NCI-H446 (cell line): ENCODE data around the gene DNAH3.
"Not testable (repeated sequence)": the region's sequence is repeated elsewhere in the genome, so short reads cannot be mapped to it uniquely, and the experiment has no call there.

Experiments
- DNase-seq, 2 experiments: peaks; one replicate each; lab custom pipeline; 2025; lab: John Stamatoyannopoulos, UW

Gene DNAH3

DNA sequence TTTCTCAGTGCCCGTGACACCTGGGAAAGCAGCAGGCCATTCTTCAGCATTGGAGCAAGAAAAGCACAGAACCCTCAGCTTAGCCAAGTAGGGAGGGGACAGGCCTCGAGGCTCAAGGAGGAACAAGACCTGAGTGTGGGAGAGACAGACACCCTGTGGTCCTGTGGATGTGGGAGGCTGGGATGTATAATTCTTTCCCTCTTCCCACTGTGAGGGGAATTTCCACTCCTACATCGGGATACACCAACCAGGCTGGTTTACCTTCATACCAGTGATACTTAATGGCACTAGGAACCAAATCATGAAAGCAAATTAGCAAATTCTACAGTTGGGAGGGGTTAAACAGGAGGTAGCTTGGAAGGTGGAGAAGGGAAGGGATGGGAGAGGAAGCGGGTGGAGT, 208.4 kb downstream of the DNAH3 start:
- DNase-seq = no peak

- DNase-seq = no peak
Observed at GRCh38 chr16:20941636-20941926, 209.1 kb downstream of the DNAH3 start.

DNA sequence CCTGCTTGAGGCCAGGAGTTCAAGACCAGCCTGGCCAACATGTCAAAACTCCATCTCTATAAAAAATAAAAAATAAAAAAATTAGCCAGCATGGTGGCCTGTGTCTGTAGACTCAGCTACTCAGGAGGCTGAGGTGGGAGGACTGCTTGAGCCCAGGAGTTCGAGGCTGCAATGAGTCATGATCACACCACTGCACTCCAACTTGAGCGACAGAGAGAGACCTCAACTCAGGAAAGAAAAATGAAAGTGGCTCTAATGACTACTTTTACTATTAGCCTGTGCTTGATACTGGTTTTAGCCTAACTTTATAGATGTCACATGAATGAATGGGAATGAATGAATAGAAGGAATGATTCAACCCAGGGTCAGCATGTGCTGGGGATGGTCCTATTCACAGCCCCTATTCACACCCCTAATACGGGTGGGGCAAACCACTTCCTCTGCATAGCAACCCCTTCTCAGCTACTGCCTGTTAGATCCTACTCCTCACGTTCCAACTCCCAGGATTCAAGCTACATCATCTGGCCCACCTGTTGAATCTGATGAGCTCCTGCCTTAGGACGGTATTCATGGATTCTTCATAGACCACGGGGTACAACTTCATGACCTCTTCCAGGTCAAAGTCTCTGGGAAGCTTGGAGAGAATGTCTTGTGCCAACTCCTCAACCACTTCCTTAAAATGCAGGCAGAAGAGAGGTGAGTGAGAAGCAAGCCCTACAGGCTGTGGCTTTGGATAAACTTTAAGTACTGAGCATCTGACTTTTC, 209.6 kb downstream of the DNAH3 start:
- no peak for DNase-seq

DNA sequence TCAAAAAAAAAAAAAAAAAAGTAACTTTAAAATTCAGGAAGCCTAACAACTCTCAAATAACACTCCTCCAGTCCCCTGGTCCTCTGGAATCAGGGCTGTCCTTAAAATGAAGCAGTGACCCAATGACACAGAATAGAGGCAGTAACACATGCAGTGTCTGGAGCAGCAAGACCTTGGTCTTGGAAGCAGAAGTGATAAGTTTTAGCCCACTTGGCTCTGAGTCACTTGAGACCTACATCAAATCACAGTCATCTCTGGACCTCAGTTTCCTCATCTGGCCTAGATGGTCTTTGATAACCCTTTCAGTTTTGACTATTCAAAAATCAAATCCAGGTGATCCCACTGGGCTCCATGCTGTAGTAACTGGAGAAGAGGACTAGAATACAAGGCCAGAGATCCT, 211.0 kb downstream of the DNAH3 start:
- DNase-seq = no peak

GRCh38 chr16:20938426-20938825, 212.2 kb downstream of the DNAH3 start:
- no peak for DNase-seq

- no peak for DNase-seq
Observed at GRCh38 chr16:20937736-20938135, 212.9 kb downstream of the DNAH3 start.

DNA sequence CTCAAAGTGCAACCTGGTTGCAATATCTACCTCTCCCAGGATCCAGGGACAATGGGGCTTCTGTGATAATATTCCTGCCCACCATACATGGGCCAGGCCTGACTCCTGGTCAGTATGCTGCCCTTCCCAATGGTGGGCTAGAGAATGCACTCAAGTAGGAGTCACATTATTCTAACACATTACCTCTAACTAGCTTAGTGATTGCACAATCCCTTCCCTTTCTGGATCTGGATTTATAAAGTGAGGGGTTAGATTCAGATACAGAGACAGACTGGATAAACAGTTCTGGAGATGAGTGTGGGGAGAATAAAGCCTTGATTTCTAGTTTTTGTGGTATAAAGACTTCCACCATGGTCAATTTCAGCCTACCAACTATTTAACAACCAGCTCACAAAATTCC, 217.1 kb downstream of the DNAH3 start:
- no peak for DNase-seq

GRCh38 chr16:20931066-20931600, 219.5 kb downstream of the DNAH3 start:
- no peak for DNase-seq

DNA sequence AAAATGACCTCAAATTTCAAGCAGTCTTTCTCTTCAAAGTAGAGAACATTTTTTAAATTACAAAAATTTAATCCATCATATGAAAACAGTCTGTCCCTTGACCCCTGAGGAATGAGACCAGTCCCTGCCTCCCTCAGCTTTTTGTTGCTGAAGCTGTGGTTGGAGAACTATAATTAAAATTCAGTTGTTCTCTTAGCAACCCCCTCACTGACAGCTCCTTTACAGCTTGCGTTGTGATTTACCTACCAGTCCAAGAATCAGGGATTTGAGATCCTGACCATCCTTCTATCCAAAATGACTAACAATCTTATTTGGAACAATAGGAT, 220.3 kb downstream of the DNAH3 start:
- DNase-seq = no peak

DNA sequence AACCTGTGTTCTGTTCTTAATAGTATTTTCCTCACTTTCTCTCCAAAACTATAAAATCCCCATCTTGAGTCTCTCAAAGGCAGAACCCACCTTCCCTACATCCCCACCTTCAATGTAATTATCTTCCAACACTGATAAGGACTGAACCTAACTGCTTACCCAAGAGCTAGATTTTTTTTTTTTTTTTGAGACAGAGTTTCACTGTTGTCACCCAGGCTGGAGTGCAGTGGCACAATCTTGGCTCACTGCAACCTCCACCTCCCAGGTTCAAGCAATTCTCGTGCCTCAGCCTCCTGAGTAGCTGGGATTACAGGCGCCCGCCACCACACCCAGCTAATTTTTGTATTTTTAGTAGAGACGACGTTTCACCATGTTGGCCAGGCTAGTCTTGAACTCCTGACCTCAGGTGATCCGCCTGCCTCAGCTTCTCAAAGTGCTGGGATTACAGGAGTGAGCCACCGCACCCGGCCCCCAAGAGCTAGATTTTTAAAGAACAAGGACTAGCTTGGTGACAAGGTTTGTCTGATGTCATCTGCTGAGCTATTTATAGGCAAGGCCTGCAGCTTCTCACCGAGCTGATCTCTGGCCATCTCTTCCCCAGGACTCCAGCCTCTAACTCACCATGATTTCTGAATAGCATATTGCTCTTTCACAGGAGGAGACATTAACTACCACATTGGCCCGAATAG, 220.8 kb downstream of the DNAH3 start:
- not testable (repeated sequence) for DNase-seq

DNA sequence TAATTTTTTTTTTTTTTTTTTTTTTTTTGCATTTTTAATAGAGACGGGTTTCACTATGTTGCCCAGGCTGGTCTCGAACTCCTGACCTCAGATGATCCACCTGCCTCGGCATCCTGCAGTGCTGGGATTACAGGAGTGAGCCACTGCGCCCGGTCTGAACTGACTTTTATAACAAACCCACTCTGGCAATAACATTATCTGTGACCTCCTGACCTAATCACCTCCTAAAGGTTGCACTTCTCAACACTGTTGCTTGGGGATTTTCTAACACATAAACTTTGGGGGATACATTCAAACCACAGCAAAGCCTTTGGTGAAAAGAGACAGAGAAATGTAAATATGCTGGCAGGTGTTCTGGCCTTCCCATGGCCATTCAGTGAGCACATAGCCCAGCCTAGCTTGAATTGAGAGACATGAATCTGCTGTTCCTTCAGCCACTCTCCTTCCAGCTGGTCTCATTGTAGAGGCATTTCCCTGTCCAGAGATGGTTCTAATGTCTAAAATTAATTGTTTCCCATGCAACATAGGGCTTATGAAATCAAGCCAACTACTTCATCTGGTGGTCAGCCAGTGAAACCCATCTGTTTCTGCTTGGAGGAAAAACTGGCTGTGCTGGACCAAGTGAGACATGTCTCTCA, 221.8 kb downstream of the DNAH3 start:
- no peak for DNase-seq

DNA sequence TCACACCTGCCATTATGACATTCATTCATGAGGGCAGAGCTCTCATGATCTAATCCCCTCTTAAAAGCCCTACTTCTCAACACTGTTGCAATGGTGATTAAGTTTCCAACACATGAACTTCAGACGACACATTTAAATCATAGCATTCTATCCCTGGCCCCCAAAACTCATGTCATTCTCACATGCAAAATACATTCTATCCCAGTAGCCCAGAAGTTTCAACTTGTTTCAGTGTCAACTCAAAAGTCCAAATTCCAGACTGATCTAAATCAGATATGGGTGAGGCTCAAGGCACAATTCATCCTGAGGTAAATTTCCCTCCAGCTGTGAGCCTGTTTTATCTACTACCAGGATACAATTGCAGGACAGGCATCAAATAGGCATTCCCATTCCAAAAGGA, 224.9 kb downstream of the DNAH3 start:
- DNase-seq = no peak

DNA sequence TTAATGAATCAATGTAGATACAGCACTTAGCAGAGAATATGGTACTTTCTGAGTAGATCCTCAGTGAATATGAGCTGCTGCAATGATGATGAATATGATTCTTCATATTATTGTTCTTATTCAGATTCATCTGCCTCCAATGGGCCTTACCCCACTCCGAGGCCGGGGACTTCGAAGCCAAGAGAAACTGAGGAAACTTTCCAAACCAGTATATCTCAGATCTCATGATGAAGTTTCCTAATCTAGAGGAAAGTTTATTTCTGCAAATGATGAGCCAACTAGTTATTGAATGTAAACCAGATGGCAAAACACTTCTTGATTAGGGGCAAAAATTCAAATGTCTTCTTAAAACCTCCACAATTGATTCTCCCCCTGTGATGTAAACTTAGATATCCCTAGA, 226.8 kb downstream of the DNAH3 start:
- no peak for DNase-seq

GRCh38 chr16:20920799-20921198, 229.8 kb downstream of the DNAH3 start:
- DNase-seq = no peak

DNA sequence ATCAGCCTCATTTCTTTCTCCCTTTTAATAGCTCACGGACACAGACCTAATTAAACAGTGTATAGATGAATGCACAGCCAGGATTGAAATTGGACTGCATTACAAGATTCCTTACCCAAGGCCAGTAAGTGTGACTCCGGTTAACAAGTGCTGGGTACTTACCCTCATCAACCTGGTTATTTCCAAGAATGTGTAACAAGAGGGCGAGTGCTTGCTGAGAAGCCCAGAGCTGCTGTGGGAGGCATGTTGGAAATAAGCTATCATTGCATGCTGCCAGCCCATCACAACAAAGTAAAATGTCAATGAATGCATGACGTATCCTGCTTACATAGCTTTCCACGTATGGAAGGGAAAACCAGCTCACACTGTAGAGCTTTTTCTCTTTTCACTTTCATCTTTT, 230.6 kb downstream of the DNAH3 start:
- no peak for DNase-seq

DNA sequence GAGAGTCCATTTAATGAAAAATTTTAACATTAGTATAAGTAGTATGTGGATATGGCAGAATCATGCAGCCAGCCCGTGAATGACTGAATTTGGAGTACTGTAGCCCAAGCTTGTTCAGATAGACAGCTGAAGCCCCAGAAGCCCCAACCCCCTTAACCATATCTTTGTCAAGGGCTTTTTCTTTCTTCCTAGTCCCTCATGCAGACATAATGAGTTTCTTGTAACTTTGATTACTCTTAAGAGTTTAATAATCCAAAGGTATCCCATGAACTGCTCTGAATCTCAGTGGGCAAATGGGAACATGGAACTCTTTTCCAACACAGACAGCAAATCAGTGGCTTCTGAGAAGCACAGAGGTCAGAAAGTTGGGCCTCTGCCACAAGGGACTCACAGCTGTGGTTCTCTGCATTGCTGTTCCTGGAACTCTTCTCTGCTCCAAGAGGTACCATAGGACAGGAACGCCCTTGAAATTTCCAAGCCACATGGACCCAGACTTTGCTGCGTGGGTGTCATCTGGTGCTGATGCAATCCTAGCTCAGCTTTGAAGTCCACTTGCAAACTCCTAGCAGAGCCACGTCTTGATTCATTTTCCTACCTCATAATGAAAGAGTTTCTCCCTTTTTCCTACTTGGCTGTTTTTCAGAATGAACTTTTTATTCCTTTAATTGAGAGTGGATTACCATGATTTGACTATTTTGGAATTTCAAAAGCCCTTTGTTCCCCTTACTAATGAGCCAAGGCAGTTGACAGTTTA, 232.0 kb downstream of the DNAH3 start:
- no peak for DNase-seq

DNA sequence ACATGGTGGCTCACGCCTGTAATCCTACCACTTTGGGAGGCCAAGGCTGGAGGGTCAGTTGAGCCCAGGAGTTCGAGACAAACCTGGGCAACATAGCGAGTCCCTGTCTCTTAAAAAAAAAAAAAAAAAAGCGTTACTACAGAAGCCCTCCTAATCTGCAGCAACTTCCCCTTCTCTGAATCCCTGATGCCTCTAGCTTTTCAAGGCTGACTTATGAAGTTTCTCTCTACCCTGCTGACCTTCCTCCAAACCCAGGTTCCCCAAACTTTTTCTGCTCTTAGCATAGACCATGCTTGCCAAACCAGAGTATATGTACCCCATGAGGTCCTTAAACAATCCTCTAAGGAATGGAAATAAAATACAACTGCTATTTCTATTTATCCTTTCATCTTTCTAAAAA, 233.7 kb downstream of the DNAH3 start:
- no peak for DNase-seq

- DNase-seq = no peak
Observed at GRCh38 chr16:20916289-20916688, 234.4 kb downstream of the DNAH3 start.

DNA sequence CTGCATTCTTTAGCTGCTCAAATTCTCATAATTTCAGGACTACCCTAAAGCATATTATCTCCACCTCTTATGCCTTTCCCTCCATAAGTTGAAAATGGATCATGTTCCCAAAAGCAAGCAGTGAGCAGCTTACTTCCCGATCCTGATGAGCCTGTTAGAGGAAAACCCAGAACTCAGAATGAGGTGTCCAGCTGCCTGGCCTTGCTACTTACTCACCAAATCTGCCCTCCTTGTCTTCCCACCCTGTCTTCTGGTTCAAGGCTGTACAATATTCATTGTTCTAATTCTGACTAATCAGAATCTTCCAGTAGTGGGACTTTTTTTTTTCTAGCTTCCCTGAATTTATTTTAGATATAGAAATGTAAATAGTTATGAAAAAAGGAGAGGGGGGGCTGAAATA, 239.3 kb downstream of the DNAH3 start:
- DNase-seq = no peak

DNA sequence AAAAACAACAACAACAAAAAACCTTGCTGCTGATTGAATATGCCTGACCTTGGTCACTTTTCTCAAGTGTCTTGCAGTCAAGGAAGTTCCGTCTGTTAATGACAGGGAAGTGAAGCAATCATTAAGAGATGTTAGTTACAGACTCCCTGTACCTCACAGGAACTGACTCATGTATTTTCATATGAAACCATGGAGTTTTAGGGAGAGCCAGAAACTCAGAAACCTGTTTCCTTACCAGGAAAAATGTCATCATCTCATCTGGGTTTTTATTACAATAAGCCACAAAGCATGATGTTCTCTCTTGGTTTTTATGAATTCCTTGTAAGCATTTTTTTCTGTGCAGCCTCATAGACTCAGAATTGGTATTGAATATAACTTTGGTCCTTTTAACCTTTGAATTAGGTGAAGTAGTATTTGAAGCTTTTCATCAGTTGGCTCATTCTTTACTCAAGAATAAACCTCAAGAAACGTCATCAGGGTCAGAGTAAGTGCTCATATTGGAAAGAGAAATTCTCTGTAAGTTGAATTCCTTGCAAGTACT, 239.8 kb downstream of the DNAH3 start:
- DNase-seq = no peak

GRCh38 chr16:20906341-20907255, 244.0 kb downstream of the DNAH3 start:
- no peak for DNase-seq
